SK-N-SH treated with all-trans-retinoic acid at 6 μM for 48 hours (cell line): ENCODE results near the gene TMEM131.

Experiments used
- ARNTL ChIP-seq: fragments of 450-650 bp; formaldehyde crosslinking; IDR thresholded peaks from 2 replicates; pipeline ENCODE4 v1.5.0; 2020; ENCODE audit warnings: low read depth, mild to moderate bottlenecking, moderate library complexity, borderline replicate concordance
- BACH2 ChIP-seq: fragments of 250-450 bp; sonication (Bioruptor Pico); IDR thresholded peaks from 2 replicates; pipeline ENCODE4 v1.9.0; 2021; ENCODE audit warnings: mild to moderate bottlenecking, borderline replicate concordance
- CSDC2 ChIP-seq: fragments of 250-450 bp; sonication (Bioruptor Pico); IDR thresholded peaks from 2 replicates; pipeline ENCODE4 v1.5.0; 2020; ENCODE audit warnings: mild to moderate bottlenecking, moderate library complexity
- CSRNP3 ChIP-seq: fragments of 250-450 bp; sonication (Bioruptor Pico); IDR thresholded peaks from 2 replicates; pipeline ENCODE4 v1.5.1; 2021; ENCODE audit warnings: mild to moderate bottlenecking, moderate library complexity
- GLIS3 ChIP-seq: fragments of 250-450 bp; sonication (Bioruptor Pico); IDR thresholded peaks from 2 replicates; pipeline ENCODE4 v1.5.0; 2020; ENCODE audit warnings: mild to moderate bottlenecking, moderate library complexity
- OSR1 ChIP-seq: fragments of 250-450 bp; sonication (Bioruptor Pico); IDR thresholded peaks from 2 replicates; pipeline ENCODE4 v1.8.0; 2022; ENCODE audit warnings: moderate library complexity, mild to moderate bottlenecking, inconsistent platforms
- RARB ChIP-seq: fragments of 250-450 bp; sonication (Bioruptor Pico); IDR thresholded peaks from 2 replicates; pipeline ENCODE4 v1.8.0; 2021; ENCODE audit warnings: mild to moderate bottlenecking, moderate library complexity
- TCF4 ChIP-seq: fragments of 250-450 bp; sonication (Bioruptor Pico); IDR thresholded peaks from 2 replicates; pipeline ENCODE4 v1.8.0; 2021; ENCODE audit warnings: mild to moderate bottlenecking, moderate library complexity, borderline replicate concordance
- TSHZ2 ChIP-seq: fragments of 250-450 bp; sonication (Bioruptor Pico); IDR thresholded peaks from 2 replicates; pipeline ENCODE4 v1.5.0; 2020; ENCODE audit warnings: mild to moderate bottlenecking, moderate library complexity
- ZC3H10 ChIP-seq: fragments of 250-450 bp; sonication (Bioruptor Pico); IDR thresholded peaks from 2 replicates; pipeline ENCODE4 v1.5.1; 2021; ENCODE audit warnings: mild to moderate bottlenecking, moderate library complexity
- ZFP3 ChIP-seq: fragments of 250-450 bp; sonication (Bioruptor Pico); IDR thresholded peaks from 2 replicates; pipeline ENCODE4 v1.5.0; 2020; ENCODE audit warnings: mild to moderate bottlenecking, moderate library complexity
- ZFP30 ChIP-seq: fragments of 450-650 bp; formaldehyde crosslinking; IDR thresholded peaks from 2 replicates; pipeline ENCODE4 v1.5.0; 2022; ENCODE audit warnings: mild to moderate bottlenecking, moderate library complexity
- ZNF565 ChIP-seq: fragments of 450-650 bp; formaldehyde crosslinking; conservative IDR thresholded peaks from 2 replicates; pipeline ENCODE4 v1.5.0; 2020; ENCODE audit warnings: low read depth, mild to moderate bottlenecking, moderate library complexity

DNA sequence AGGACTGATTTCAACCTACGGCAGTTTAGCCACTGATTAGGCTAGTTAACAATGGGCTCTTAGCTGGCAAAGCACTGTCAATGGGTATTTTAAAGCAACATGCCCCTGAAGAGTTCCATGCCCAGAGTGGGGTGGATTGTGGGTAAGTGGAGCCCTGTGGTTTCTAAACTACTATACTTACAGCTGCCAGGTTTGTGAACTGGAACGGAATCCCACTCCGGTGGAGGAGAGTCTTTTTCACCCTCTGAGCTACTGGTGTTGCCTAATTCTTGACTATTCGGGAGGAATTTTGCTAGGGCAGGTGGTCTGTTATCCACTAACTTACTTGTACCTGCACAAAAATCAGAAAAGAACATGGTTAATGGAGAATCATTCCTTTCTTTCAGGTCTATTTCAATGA lies 229.8 kb downstream of the TMEM131 start:
- TF ChIP-seq BACH2: no peak
- no peak for TF ChIP-seq CSRNP3 (CRISPR knock-in tag)
- TF ChIP-seq TSHZ2 (CRISPR knock-in tag): no peak
- no peak for TF ChIP-seq ARNTL (CRISPR knock-in tag)
- no peak for TF ChIP-seq OSR1
- no peak for TF ChIP-seq ZFP3 (CRISPR knock-in tag)
- TF ChIP-seq ZC3H10 (CRISPR knock-in tag): no peak
- no peak for TF ChIP-seq CSDC2 (CRISPR knock-in tag)
- no peak for TF ChIP-seq ZNF565 (CRISPR knock-in tag)
- no peak for TF ChIP-seq GLIS3 (CRISPR knock-in tag)
- TF ChIP-seq TCF4: no peak
- no peak for TF ChIP-seq ZFP30 (CRISPR knock-in tag)
- no peak for TF ChIP-seq RARB (CRISPR knock-in tag)
